ENCODE results near the gene EPC1.
A peak's percentile ranks its signal among the peaks of the same experiment; 100 is the strongest.
"Not testable (repeated sequence)": the region's sequence is repeated elsewhere in the genome, so short reads cannot be mapped to it uniquely, and the experiment has no call there.

EPC1 gene

DNA sequence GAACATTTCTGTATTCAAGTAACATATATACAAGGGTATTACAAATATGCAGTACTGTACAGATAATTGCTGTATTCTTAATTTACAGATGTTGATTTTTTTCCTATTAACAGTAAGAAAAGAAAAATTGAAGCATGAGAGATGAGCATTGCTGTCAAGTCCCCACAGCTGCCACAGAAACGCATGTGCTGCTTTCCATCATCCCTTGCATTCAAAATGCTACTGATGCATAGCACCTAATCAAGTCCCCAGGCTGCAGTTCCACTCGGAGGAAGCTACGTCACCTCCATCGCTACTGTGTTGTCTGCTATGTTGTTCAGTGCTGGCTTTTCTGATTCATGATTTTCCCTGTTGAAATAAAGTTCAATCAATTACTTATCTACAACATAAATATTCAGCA, 78.2 kb downstream of the EPC1 start:
- DNase-seq, result no peak

DNA sequence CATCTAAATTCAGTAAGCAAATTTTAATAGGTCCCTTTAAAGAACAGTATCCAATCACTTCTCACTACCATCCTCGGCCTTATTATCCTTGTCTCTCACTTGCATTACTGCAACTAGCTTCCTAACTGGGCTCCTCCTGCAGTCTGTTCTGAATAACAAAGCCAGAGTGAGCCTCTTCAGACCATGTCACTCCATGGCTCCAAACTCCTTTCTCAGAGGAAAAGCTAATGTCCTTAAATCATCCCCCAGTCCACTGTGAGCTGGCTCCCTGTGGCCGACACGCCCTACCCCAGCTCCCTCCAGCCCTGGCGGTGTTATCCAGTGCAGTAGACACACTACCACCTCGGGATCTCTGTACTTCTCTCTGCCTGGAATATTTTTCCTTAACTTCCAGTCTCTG, 80.0 kb downstream of the EPC1 start:
- no peak for DNase-seq

- no peak for DNase-seq
These were observed 80.4 kb downstream of the EPC1 start for GRCh38 chr10:32266566-32266965.

- DNase-seq, result no peak
These were observed 81.2 kb downstream of the EPC1 start for GRCh38 chr10:32265756-32266155.

DNA sequence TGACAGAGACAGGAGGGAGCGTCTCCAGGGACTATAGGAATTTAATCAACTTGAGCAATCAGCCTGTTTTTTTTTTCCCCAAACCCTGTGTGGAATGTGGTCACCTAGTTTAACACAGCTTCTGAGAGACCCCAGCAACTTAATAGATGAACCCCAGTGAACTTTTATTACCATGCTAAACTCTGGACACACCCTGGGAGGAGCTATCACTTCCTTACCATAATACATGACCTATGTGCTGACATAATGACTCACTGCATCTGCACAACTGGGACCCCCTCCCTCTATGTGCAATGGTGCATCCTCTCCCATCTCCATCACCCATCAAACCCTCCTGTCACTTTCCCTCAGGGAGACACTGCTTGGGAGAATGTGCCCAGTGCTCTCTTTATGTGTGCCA, 83.7 kb downstream of the EPC1 start:
- no peak for DNase-seq

DNA sequence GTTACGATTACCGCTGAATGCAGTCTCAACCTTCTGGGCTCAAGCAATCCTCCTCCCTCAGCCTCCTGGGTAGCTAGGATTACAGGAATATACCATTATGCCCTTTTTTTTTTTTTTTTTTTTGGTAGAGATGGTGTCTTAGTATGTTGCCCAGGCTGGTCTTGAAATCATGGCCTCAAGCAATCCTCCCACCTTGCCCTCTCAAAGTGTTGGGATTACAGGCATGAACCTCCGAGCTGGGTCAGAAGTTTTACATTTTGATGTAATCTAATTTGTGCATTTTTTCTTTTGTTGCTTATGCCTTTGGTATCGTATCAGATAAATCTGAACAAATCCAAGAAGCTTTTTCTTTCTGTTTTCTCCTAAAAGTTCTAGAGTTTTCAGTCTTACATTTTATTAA, 87.4 kb downstream of the EPC1 start:
- DNase-seq, result no peak

- peak; percentile 51 for DNase-seq
These were observed 90.1 kb downstream of the EPC1 start for GRCh38 chr10:32256613-32257437.

DNA sequence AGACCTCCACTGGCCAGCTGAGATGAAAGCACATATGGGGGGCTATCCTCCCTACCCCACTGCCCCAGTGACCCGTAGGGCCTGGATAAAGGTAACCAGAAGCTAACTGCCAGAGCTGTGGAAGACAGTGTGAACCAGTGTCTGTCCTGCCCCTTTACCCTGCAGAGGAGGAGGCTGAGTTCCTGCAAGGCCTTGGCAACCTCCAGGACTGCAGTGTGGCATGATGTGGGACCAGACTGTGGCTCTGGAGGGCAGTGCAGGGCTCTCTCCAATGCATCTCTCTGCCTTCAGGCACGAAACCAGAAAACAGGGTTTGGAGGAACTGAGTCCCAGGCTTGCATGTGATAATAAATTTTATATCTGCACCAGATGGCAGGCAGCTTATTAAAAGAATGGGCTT, 93.1 kb downstream of the EPC1 start:
- DNase-seq, result no peak

- DNase-seq, result no peak
These were observed 93.7 kb downstream of the EPC1 start for GRCh38 chr10:32253276-32253675.

GRCh38 chr10:32250489-32250888, 96.5 kb downstream of the EPC1 start:
- DNase-seq, result not testable (repeated sequence)

GRCh38 chr10:32246685-32247084, 100.3 kb downstream of the EPC1 start:
- DNase-seq, result no peak

DNA sequence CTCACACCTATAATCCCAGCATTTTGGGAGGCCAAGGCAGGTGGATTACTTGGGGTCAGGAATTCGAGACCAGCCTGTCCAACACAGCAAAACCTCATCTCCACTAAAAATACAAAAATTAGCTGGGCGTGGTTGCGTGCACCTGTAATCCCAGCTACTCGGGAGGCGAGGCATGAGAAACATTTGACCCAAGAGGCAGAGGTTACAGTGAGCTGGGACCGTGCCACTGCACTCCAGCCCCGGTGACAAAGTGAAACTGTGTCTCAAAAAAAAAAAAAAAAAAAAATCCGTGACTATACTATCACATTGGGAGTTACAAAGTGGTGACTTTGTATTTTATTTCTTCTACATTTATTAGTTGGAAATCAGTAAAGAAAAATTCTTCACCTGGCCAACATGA, 101.2 kb downstream of the EPC1 start:
- no peak for DNase-seq

- DNase-seq, result no peak
These were observed 102.3 kb downstream of the EPC1 start for GRCh38 chr10:32244421-32245207.

GRCh38 chr10:32244011-32244410, 102.9 kb downstream of the EPC1 start:
- no peak for DNase-seq

DNA sequence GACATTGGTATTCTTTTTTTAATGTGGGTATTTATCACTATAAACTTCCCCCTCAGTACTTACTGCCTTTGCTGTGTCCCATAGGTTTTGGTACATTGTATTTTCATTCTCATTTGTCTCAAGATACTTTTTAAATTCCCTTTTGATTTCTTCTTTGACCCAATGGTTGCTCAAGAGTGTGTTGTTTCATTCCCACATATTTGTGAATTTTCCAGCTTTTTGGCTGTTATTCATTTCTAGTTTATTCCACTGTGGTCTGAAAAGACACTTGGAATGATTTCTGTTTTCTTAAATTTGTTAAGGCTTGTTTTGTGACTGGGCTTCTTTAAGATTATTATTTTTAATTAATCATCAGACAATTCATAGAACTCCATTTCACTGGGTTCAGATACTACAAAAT, 105.0 kb downstream of the EPC1 start:
- no peak for DNase-seq

GRCh38 chr10:32240471-32240870, 106.5 kb downstream of the EPC1 start:
- no peak for DNase-seq

DNA sequence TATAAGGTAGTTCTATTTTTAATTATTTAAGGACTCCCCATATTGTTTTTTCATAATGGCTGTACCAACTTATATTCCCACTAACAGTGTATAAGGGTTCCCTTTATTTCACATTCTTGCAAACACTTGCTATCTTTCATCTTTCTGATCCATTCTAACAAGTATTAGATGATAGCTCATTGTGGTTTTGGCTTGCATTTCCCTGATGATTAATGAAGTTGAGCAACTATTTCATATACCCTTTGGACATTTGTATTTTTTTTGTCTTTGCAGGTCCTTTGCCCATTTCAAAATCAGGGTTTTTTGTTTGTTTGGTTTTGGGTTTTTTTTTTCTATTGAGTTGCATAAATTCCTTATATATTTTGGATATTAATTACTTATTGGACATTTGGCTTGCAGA, 107.2 kb downstream of the EPC1 start:
- DNase-seq, result peak; percentile 72

DNA sequence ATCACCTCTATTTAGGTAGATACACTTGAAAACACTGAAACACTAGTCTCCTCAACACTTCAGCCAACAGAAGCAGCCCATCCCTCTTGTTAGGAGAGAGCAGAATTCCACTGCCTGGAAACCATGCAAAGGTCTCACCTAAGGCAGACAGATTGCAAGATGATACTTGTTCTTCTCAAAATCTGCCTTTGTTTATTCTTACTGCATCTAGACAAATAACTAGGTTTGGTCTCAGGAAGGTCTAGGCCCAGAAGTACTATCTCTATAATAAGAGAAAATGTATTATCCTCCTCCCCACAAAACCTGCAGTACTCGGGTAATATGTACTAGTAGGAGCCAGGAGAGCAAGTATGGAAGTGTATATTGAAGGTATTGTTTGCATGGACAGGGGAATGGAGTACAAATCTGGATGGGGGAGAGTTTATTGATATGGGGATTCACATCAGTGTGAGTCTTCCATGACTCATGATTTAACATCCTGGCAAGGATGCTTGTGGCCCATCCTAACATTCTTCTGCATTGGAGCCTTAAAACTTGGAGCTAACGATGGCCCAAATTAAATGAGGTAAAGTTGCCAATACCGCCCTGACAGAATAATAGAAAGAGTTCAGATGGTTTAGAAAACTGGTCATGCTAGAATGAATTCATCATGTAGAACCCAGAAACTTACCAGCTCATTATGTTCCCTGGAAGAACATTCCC, 109.2 kb downstream of the EPC1 start:
- DNase-seq, result peak; percentile 78

DNA sequence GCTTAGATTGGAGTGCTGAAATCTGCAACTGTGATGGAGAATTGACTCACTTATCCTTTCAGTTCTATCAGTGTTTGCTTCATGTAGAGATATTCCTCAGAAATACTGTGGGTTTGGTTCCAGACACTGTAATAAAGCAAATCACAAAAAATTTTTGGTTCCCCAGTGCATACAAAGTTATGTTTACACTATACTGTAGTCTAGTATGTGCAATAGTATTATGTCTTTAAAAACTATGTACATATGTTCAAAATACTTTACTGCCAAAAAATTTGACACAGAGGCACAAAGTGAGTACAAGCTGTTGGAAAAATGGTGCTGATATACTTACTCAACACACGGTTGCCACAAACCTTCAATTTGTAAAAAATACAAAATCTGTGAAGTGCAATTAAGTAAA, 112.5 kb downstream of the EPC1 start:
- no peak for DNase-seq

GRCh38 chr10:32233375-32233774, 113.6 kb downstream of the EPC1 start:
- not testable (repeated sequence) for DNase-seq

DNA sequence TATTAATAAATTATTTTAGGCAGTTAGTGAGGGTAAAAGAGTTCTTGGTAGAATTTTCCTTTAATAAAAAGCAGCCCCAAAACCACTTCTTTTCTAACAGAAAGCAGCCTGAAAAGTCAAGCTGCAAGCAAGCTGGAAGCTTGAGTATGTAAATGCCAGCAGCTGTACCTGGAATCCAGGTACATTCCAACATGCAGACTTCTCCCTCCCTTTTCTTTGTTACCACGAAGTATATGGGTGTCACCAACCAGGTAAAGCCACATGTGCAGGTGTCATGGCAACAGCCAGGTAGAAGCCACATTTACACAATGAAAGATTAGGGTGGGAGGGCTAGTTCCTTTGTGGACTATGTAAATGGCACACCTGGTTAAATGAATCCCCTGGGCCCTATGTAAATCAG, 114.6 kb downstream of the EPC1 start:
- DNase-seq, result no peak

GRCh38 chr10:32229788-32230187, 117.2 kb downstream of the EPC1 start:
- DNase-seq, result not testable (repeated sequence)

DNA sequence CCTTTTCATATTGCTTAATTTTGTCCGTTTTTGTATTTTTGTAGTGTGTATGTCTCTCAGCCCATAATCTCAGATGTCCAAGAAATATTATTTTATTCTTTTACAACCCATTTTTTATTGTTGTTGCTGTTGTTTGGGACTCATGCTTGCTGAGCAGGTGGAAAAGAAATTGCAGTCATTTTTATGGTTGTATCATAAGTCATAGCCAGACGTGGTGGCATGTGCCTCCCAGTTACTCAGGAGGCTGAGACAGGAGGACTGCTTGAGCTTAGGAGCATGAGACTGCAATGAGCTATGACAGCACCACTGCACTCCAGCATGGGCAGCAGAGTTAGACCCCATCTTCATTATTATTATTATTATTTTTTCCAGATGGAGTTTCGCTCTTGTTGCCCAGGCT, 117.8 kb downstream of the EPC1 start:
- DNase-seq, result no peak

- no peak for DNase-seq
These were observed 119.2 kb downstream of the EPC1 start for GRCh38 chr10:32227802-32228201.
